ENCODE results near the gene FRMD6.
A peak's percentile ranks its signal among the peaks of the same experiment; 100 is the strongest.

The FRMD6 gene
- long read RNA-seq, donor 1, partial matches to known transcripts, result 36 of 36 reads
- long read RNA-seq, donor 1, other reads (novel, unspliced or antisense), result 0 of 36 reads
- long read RNA-seq, donor 2, partial matches to known transcripts, result 0 of 2 reads
- long read RNA-seq, donor 2, other reads (novel, unspliced or antisense), result 0 of 2 reads
- long read RNA-seq, donor 3, partial matches to known transcripts, result 0 of 2 reads
- long read RNA-seq, donor 3, other reads (novel, unspliced or antisense), result 0 of 2 reads
- long read RNA-seq, donor 4, result 0 reads
- long read RNA-seq, donor 5, full-length matches to known transcripts, result 3 of 3 reads
- long read RNA-seq, donor 5, partial matches to known transcripts, result 0 of 3 reads
- long read RNA-seq, donor 5, other reads (novel, unspliced or antisense), result 0 of 3 reads
- long read RNA-seq, donor 6, full-length matches to known transcripts, result 1 of 1 reads
- long read RNA-seq, donor 6, partial matches to known transcripts, result 0 of 1 reads
- long read RNA-seq, donor 6, other reads (novel, unspliced or antisense), result 0 of 1 reads
- long read RNA-seq, donor 7, result 0 reads
- long read RNA-seq, donor 8, partial matches to known transcripts, result 0 of 4 reads
- long read RNA-seq, donor 8, other reads (novel, unspliced or antisense), result 0 of 4 reads

DNA sequence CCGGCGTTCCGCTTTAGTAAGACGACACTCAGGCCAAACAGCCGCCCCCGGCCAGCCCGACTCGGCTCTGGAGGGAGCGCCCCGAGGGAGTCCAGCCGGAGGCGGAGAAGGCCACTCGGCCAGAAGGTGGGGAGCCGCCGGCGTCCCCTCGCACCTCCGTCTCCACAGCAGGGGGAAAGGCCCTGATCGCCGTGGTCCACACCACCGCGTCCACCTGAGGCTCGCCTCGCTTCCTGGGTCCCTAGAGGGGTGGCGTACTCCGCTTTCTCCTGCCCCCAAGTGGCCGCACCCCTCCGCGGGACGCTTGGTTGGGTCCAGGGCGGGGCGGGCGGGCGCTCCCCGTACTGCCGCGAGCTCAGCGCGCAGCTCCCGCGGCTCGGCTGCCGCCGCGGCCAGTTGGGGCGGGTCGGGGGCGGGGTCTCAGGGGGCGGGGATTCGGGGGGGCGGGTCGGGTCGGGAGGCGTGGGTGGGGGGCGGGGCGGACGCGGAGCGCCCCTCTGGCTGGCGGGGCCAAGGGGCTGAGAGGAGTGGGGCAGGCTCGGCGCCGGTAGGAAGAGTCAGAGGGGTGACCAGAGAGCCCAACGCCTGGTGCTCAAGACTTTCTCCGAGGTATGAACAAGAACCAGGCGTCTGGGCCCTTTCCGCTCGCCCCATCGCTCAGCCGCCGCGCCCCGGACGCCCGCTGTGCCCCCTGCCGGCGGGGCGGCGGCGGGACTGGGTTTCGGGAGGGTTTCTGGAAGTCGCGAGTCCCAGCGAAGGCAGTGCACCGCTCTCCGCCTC, at the start of gene FRMD6:
TSS of gene FRMD6 (plus strand) at position 523 of the 780 bp plus-strand sequence. CDS start 37,927 bp downstream, outside the sequence.
- DNase-seq, result peak; percentile 99

DNA sequence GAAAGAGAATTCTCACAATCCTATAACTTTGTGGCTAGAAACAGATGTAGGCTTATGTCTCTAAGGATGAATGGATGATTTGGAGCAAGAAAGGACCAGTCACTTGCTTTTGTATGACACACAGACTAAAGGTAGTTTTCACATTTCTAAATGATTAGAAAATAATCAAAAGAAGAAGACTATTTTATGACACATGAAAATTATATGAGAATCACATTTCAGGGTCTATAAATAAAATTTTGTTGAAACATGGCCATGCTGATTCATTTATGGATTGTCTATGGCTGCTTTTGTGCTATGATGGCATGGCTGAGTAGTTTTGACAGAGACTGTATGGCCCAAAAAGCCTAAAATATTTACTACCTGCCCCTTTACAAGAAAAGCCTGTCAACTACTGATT, 49.4 kb upstream of the FRMD6 start:
- no peak for DNase-seq

DNA sequence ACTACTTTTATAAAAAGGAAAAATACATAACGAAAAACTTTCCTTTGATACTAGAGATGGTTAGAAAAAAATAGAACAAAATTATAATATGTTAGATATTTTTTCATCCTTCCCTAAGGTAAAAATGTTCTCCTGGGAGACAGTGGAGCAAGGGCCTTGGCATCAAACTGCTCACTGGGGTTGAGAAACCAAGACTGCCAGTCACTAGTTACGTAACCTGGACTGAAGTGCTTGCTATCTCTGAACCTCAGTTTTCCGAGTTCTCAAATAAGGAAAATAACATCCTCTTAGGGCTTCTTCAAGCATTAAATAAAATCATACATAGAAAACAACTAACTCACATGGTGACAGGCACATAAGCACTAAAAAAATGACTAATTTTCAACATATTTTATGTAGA, 48.2 kb upstream of the FRMD6 start:
- no peak for DNase-seq

DNA sequence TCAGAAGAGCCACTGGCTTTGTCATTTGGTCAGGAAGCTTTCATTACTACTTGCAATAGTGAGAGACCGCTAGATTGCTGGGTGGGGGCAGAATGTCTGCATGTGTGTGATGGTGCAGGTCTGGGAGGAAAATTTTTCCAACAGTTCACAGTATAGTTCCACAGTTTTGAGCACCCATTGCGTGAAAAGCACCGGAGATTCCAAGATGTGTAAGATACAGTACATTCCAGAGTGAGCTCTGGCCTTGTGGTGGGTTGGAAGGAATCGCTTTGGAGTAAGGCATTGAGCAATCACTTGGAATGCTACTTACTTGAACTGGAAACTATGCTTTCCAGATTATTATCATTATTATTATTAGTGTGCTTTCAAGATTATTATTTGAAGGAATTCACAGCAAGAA, 47.6 kb upstream of the FRMD6 start:
- no peak for DNase-seq

DNA sequence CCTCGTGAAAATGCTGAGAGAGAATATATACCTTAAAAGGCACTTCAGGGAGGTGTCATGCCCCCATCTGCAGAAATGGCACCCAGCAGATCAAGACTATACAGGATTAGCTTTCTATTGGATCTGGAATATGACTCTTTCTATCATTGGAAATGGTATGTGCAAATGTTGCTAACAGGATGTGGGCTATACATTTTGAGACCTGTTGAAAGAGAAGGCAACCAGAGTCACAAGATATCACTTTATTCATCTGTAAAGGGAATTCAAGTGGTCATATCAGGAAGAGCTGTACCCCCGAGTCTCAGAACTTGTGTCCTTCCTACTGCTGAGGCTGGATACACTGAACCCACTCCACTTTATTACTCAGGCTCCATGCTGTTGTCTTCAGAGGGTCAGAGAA, 46.1 kb upstream of the FRMD6 start:
- no peak for DNase-seq

DNA sequence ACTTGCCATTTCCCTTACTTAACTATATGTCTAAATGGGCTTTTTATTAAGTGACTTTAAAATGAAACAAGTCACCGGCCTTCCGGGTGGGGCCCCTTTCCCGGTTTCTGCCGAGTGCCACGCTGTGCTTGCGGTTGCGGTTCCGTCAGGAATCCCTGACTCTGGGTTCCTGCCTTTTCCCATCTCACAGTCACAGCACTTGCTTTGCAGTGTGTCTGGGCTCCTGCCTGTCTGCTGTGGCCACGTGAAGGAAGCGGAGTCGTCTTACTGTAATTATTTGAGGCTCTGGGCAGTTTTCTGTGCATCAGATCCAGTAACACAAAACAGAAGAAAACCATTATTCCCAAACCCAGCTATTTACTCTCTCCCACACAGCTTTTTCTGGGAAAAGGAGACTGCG, 44.0 kb upstream of the FRMD6 start:
- DNase-seq, result no peak

- no peak for DNase-seq
Observed at GRCh38 chr14:51609251-51609954, 42.3 kb upstream of the FRMD6 start.

DNA sequence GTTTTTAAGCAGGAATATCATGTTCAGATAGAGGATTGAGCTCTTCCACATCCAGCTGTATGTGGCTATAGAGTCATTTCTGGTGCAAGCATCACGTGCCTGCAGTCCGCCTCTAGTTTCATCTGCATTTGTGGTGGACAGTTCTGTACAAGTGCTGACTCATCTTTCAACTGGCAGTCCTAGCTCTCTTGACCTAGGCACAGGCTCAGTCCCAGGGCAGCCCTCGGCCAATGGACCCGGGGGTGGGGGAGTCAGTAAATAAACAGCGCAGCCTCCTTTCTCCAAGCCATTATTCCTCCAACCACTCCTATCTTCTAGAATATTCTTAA, 41.8 kb upstream of the FRMD6 start:
- DNase-seq, result no peak

DNA sequence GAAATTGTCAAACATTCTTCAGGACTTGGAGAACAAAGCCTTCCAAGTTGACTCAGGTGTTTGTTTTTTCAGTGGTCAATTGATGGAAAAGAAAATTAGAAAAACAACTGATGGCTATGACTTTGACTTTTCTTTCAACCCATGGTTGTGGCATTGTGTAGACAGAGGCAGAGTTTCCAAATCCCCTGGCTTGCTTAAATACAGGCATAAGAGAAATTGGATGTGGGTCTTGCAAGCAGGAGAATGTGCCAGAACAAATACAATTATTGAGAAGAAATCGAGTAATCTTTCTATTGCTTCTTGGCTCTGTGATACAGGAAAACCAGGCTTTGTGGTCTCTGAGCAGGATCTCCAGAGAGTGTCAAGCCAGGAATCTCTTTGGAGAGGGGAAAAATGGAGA, 40.9 kb upstream of the FRMD6 start:
- no peak for DNase-seq

- DNase-seq, result no peak
Observed at GRCh38 chr14:51612449-51612848, 39.3 kb upstream of the FRMD6 start.

DNA sequence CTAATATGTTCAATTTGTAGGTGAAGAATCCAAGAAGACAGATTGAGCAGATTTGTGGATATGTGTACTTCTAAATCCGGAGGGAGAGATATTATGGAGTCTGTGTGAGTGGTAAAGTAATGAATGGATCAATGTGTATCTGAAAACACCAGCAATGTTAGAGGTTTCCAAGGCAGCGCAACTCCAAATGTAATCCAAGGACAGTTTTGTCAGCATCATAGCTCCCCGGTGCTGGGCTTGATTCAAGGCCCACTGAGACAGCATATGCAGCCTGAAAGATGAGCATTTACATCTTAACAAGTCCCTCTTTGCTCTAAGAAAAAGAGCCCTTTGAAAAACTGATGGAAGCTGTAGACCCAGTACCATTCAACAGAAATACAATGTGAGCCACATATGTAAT, 38.3 kb upstream of the FRMD6 start:
- no peak for DNase-seq

DNA sequence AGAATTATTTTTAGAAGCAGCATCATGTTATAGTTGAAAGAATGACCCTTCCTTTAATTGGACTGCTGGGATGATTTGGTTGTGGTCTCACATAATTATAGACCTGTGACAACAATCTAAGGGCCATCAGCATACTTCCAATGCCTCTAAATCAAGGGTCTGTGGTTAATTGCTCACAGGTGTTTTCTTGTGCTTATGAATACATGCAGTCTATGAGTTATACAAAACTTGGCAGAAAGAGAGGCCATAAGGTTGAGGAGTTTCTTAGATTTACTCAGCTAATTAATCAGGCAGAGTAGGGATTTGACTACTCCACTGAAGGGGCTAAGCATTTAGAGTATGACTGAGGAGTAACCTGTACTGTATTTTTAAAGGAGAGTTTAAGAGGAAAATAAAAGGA, 37.0 kb upstream of the FRMD6 start:
- no peak for DNase-seq

GRCh38 chr14:51616256-51616655, 35.5 kb upstream of the FRMD6 start:
- DNase-seq, result no peak

GRCh38 chr14:51616724-51617409, 34.8 kb upstream of the FRMD6 start:
- no peak for DNase-seq

DNA sequence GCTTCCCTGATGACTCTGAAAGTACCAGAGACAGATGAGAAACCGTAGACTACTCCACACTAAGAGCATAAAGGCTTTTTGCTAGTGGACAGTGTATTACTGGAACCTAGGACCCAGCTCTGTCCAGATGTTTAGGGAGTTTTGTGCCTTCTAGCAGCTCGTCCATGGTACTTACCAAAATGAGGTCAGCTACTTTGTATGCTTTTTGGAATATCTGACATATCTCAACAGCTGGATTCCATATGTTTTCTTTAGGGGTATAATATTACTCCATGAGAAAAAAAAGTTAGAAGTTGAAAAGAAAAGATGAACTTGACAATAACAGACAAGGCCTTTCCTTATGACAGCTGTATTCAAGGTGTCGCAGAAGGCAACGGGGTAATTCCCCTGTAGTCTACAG, 32.1 kb upstream of the FRMD6 start:
- DNase-seq, result no peak

GRCh38 chr14:51620056-51620455, 31.7 kb upstream of the FRMD6 start:
- DNase-seq, result no peak

- no peak for DNase-seq
Observed at GRCh38 chr14:51621654-51622053, 30.1 kb upstream of the FRMD6 start.

- DNase-seq, result no peak
Observed at GRCh38 chr14:51622376-51622775, 29.3 kb upstream of the FRMD6 start.

- DNase-seq, result no peak
Observed at GRCh38 chr14:51624955-51625569, 26.6 kb upstream of the FRMD6 start.

DNA sequence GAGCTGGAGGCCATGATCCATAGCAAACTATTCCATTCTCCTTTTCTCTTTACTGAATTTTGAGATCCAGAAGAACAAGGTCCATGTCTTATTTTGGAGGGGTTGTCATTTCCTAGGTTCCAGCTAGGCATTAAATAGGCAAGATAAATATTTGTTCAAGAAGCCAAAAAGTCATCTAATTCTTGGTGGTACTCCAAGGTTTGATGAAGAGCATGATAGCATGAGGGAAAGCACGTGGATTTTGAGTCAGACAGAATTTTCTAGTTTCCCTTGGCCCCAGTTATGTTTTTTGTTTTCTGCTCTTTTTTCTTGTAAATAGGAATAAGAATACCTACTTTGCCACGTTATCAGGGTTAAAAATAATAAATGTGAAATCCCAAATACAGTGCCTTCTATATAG, 25.5 kb upstream of the FRMD6 start:
- DNase-seq, result no peak

DNA sequence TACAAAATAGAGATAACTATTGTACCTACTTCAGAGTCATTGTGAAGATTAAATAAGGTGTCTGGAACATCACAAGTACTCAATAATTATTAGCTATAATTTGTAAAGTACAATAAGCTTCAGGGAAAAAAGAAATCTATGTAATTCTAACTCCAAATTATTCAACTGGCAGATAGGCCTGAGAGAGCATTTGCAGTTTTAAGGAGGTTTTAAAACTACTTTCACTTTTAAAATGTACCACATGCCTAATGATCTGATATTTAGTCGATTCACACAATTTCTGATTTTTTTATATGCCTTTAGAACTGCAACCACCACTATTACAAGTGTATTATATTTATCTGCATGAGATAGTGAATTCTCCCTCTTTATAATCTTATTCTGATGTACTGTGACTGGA, 24.9 kb upstream of the FRMD6 start:
- no peak for DNase-seq

GRCh38 chr14:51627313-51627712, 24.4 kb upstream of the FRMD6 start:
- no peak for DNase-seq
